Medulla oblongata (tissue), 1 donor: Measurements from ENCODE around the gene TEX35.

Experiments
- DNase-seq: peaks from one replicate; pipeline ENCODE4 v3.0.0-alpha.2; 2015; ENCODE audit errors: extremely low spot score

TEX35 gene

DNA sequence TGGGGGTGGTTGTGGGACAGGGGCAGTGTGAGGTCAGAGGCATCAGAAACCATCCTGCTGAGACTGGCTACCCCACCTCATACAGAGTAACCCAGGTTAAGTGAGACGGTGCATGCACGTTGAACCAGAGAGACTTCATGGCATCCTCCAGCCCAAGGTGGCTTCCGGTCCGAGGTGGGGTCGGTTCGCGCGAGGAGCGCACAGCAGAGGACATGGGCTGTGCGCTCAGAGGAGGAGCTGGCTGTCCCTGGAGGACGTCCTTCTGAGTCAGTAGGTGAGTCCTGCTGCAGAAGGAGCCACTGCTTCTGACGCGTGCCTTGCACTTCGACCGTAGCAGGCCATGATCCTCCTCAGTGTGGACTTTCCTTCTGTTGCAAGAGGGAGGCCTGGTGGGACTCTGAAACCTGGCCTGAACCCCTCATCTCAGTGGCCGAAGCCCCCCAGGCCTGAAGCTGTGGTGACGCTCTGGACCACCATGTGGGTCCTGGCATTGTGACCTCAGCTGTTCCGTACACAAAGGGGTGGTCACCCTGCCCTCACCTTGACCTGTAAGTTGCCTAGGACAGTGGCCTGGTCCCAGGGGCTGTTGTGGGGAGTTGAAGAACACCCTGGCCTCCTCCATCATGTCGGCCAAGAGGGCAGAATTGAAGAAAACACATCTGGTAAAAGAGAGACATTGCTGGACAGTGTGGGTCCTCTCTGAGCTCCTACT lies at the start of gene TEX35:
TEX35 (plus strand) TSS at position 544 of the 712 bp plus-strand sequence; CDS start at position 624, 80 bp downstream.
- DNase-seq: no peak

DNA sequence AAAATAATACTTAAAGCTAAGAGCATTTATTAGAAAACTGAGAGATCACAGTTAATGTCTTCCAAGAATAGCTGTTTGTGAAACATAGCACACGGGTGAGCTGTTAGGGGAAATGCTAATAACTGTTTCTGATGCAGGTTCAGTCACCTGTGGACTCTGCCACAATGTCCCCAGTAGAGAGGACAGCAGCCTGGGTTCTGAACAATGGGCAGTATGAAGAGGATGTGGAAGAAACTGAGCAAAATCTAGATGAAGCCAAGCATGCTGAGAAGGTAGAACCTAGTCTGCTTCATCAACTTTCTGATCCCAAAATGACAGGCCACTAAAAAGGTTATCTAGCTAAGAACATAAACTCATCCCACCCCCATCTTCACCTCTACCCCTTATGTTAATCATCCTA lies 48.8 kb upstream of the TEX35 start:
- no peak for DNase-seq

DNA sequence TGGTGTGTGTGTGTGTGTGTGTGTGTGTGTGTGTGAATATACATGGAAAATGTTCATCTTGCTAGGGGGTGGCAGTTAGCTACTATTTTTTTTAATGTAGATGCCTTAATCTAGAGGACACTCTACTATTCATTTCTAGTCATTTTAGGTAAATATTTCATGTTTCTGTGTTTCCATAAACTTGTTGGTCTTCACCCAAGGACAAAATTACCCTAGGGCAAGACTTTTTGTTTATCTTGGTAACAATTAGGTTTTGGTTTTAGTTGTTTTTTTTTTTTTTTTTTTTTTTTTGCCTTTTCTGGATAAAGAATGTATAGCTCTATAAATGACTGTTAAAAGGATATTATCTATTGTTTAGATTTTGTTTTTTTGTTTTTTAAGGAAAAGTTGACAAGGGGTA lies 48.3 kb upstream of the TEX35 start:
- DNase-seq: no peak

DNA sequence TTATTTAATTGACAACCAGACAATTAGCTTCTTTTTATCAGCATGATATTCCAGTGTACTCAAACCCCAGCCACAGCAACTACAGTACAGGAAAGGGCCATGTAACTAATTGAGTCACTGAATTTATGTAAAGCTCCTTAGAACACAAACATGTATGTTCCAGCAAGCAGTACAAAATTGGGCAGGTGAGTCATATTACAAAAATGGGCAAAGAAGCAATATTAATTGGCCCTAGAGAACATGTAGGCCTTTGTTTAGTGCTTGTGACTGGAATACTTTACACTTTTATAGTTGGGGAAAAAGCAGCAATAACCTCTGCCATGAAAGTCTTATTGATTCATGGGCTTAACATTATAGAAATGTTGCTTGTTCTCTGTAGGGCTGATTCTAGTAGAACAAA lies 47.9 kb upstream of the TEX35 start:
- DNase-seq: no peak

DNA sequence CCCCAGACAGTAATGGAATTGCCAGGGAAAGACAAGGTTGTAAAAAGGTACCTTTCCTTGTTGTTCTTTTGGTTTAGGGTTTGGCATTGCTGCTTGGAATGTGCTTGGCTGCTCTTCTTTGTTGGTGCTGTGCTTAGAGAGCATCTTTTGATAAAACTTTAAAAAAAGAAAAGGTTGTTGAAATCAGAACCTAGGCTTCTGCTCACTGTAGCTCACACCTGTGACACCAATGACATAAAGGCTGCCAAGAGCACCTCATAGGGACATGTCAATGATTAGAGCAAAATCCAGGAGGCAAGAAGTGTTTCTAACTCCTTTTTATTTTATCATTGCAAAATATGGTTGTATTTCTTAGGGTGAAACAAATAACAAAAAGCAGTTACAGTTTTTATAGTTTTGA lies 45.1 kb upstream of the TEX35 start:
- DNase-seq: no peak

DNA sequence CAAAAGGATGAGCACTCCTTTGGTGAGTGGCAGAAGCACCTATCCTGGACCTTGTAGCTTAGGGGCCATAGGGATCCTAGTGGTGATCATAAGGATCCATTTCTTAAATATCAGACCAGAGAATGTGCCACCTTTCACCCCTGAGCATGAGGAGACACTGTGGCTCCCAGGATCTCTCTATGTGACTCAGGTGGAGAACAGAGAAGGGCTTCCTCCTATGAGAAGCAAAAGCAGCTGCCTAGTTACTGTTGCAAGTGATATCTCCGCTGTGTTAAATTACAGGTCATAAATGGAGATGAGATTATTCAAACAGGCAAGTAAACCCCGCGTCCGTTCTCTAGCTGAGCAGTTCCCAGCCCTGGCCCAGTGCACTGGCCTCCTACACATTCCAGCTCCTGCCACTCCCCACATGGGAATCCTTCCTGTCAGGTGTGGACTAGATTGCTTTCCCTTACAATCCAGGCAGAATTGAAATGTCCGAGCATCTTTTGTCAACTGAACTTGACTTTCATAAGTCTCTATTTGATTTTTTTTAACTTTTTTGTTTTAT lies 42.4 kb upstream of the TEX35 start:
- no peak for DNase-seq

DNA sequence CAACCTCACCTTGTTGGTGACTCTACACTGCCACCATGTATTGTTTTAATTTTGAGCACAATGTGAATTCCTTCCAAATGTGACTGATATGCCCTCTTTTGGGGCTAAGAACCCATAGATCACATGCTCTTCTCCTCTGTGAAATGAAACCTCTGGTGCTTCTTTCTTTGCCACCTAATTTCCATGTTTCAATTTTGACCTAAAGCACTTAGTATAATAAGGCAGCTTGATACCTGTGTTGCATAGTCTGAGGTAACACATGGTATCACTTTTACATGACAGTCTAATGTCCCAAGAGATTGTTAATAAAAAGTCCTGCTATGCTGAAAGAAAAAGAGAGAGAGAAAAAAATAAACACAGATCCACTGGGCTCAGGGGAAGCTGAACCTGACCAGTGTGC lies 40.4 kb upstream of the TEX35 start:
- DNase-seq: no peak

DNA sequence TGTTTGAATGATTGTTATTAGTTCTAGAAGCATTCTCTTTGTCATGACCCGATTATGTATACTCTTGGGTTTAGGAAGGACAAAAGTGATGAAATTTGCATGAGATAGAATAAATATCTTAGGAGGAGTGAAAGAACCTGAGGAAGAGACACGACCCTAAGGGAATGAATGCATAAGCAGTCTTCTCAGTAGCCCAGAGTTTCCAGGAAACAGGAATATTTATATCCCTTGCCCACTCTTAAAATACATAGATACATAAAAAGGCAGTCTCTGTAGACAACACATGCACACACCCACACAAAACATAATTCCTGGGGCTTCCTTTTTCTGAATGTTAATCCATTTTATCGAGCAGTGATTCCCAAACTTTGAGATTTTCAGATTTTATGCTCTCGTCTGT lies 35.5 kb upstream of the TEX35 start:
- no peak for DNase-seq

DNA sequence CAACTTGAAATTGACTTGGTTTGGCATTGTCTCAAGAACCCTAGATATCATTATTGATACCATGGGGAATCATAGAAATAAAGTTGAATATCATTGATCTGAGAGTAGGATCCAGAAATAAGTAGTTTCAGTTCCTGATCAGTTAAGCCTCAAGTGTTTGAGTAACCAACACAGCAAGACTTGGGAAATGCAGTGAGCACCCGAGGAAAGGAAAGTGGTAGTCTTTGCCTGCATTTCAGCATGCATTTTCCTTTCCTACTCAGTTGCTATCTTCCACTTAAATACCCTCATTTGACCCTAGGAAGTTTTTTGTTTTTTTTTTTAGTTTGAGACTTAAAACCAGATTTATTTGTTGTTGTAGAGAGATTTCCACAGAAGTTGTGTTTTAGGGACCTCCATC lies 35.1 kb upstream of the TEX35 start:
- DNase-seq: no peak

DNA sequence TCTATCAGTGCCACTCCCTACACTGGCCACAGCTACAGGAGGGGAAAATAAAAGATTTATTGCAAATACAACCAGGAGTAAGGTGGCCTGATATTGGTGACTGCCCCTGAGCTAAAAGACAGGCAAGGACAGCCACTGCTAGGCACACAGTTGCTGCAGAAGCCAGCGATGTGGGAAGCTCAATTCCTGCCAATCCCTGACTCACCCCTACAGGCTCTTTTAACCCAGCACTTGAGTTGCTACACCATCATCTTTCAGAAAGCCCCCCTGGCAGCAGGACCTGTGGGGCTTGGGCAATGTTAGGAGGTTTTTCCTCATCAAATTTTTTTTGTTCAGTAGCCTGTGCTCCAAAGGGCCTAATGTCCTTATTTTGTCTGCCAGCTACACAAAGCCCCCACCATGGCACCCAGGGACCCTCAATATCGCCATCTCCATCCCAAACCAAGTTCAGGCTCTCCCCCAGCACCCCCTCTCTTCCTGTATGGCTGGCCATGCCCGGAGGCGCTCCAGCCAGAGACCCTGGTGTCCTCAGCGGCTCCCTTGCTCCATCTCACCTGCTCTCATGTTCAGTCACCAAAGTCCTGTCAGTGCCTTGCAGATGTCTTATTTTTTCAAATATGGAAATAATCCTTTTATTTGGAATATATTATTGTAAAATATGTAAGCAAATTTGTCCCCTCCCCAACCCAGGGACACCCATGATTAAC lies 29.5 kb upstream of the TEX35 start:
- no peak for DNase-seq

DNA sequence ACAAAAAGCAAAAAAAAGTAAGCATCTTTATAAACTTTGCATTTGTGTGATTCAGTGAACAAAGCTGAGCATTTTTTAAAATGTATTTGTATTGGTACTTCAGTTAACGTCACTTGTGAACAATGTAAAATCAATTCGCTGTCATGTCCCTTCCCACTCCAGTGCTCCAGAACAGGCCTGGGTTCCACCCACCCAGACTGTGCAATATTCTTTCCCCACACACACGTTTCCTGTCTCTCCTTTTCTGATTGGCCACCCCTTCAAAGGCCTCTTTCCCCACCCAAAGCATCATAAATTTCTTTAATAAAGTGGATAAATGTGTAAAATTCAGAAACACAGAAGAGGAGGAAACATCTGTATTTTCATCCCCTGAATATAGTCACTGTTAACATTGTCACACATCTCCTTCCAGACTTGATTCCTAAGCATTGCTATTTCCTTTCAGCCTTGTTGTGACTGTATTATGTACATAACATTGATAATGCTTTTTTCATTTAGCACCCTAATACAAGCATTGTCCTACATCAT lies 28.1 kb upstream of the TEX35 start:
- DNase-seq: no peak

DNA sequence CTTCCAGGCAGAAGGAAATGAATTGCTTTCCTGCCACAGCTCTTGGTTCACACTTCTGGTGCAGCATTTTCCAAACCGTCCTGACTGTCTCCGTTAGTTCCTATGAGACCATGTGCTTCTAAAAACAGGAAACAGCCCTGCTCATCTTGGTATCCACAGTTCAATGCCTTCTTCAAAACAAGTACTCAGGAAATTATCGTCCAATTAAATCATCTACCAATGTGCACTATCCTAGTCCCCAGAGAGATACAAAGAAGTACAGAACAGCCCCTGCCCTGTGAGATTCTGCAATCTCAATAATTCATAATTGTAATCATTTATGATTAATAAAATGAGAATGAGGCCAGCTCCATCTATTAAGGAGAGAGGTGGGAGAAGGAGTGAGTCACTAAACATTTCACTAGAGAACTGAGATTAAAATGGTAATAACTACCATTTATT lies 27.3 kb upstream of the TEX35 start:
- DNase-seq: no peak

DNA sequence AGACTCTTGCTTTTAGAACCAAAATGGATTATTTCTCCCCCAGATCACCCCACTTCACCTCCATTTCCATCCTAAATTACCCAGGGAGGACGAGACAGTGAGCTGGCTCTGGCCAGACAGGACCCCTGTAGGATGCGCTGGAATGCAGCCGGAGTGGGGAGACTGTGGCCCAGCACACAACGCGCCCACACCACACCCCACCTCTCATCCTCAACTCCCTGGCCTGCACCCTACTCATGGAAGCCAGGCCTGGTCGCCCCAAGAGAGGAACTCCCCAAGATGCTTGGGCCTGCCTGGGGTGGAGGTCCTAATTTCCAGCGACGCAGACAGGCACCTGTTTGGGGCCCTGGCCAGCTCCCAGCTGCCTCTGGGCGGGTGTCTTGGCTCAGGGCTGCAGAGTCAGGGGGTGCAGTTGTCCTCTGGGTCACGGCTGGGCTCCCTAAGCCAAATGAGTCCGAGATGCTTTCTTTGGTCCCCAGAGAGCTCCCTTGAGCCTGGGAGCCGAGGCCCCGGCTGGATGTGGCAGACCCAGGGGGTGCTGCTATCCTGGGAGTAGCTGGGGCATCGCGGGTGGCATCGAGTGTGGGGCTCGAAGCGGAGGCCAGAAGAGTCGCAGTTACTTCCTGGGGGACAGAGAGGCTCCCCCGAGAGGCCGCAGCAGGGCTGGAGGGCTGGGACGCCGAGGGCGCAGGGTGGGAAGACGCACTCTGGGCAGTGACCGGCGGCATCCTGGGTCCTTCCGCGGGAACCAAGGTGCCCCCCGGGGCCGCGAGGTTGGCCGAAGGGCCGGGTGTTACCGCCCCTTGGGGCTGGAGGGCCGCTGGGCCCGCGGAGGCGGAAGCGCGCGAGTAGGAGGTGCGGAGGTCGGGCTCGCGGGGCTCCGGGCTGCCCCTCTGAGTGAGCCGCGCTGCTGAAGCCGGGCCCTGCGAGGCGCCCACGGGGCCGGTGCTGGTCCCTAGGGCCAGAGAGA lies 26.5 kb upstream of the TEX35 start:
- no peak for DNase-seq

DNA sequence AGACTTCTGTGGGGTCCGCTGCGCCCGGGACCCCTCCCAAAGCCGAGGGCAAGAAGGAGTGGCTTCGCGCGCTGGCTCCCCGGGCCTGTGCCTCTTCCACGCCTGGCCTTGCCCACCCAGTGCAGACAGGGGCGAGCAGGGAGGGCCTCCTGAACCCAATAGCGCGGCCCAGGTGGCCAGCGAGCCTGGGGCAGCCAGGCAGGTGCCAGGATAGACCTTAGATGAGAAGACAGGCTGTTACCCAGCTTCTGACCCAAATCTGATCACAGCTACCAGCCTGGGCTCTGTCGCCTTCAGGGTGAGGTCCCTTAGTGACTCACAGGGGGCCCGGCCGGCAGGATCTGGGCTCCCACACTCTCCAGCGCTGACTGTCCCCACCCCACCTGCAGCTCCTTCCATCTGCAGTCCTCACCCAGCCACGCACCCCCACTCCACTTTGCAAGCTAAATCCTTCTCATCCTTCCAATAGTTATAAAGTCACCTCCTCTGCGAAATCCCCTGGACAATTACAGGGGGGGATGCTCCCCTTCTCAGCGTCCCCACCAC lies 25.8 kb upstream of the TEX35 start:
- no peak for DNase-seq

DNA sequence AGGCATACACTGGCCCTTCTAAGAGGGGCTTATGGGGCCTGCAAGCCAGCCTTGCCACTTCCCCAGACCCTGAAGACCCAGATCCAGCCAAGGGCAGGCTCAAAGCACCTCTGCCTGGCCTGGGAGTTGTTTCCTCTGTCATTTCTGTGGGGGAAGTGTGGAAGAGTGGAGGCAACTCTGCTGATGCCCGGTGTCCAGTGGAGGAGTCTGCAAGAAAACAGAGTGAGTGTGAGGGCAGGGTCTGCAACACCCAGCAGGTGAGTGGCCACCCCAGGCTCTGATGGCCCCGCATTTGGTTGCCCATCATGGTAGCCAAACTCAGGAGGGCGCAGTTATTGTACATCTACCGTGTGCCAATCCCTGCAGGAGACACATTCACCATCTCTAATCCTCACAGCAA lies 24.5 kb upstream of the TEX35 start:
- DNase-seq: no peak

DNA sequence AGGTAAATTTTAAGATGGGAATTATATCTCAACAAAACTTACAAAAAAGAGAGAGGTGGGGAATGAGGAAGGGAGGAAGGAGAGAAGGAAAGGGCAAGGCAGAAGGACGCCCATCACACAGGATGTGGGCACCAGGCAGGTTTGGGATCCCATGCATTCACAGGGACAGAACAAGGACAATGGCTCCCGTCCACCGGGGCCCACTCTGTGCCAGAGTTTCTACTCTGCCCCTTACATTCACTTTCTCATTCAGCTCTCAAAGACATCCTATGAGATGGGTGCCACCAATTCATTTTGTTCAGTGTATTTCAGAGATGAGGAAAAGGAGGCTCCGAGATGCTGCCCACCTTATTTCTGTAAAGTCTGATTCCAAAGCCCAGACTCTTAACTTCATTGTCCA lies 23.5 kb upstream of the TEX35 start:
- DNase-seq: no peak

DNA sequence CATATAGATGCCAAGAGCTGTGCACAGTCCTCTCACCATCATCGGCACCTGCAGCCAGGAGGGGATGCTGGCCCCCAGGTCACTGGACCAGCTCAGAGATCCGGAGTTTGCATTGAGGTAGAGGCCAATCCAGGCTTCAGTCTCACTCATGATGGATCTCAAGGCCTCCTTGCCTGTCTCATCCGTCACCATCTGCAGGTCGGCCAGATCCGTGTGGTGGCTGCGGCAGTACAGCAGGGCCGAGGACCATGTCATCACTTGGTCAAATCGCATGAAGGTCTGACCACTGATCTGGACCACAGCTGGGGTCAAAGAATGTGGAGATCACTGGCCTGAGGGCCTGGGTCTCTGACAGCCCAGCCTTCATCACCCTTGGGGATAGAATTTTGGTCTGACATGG lies 22.8 kb upstream of the TEX35 start:
- no peak for DNase-seq

DNA sequence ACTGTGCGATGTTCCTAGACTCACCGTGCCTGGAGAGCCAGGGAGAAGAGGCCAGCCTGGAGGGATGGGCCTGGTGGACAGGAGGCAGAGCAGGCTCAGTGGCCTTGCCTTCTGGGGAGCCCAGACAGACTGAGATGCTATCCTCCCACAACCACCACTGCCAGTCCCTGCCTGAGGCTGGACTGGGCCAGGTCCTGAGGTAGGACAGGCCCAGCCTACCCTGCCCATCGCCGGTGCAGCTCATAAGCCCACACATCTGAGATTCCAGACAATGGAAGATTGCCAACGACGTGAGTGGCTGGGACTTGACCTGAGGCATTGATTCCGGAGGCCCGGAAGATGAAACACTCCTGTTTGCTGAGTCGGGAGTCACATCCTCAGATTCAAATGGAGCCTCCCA lies 21.9 kb upstream of the TEX35 start:
- DNase-seq: no peak

DNA sequence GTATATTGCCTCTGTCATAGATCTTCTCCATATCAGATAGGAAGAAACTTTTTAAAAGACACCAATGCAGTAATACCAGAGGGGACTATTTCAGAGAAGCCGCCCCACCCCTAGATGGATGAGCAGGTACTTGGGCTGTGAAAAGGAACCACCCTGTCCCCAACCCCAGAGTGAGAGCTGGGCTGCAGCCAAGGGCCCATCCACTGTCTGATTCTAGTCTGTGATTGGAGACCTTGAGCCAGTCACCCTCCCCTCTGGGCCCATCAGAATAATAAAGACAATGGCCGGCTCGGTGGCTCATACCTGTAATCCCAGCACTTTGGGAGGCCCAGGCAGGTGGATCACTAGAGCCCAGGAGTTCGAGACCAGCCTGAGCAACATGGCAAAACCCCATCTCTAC lies 21.2 kb upstream of the TEX35 start:
- DNase-seq: no peak

DNA sequence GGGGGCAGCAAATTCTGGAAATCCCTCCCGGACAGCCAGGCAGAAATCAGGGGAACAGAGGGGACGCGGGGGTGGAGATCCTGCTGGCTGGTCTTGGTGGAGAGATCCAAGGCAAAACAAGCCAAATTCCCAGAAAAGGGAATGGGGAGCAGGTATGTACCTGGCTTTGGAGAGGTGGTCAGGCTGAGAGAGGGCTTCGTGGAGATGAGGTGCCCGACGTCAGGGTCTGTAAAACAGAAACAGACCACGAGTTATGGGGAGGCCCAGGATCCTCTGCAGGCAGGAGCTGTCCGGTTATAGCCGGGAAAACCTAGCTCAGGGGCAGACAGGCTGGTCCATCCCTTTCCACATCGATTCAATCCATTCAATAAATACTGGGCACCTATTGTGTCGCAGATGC lies 20.6 kb upstream of the TEX35 start:
- no peak for DNase-seq

DNA sequence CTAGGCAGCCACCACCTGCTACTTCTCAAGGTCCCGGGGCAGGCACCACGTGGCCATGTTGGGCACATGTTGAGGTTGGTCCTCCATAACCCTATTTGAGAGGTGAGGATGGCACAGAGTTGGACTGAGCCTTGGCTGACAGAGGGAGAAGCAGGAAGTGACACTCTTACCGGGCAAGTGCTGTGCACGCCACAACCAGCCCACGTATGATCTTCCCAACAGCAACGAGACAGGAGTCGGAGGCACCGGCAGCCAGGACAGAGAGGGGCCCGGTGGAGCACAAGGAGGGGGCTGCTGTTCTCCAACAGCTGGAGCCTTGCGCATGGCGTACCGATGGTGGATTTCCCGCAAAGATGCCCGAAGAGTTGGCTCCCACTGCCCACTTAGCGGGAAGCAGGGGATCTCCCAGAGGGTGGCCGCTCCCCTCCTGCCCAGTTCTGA lies 19.6 kb upstream of the TEX35 start:
- no peak for DNase-seq

DNA sequence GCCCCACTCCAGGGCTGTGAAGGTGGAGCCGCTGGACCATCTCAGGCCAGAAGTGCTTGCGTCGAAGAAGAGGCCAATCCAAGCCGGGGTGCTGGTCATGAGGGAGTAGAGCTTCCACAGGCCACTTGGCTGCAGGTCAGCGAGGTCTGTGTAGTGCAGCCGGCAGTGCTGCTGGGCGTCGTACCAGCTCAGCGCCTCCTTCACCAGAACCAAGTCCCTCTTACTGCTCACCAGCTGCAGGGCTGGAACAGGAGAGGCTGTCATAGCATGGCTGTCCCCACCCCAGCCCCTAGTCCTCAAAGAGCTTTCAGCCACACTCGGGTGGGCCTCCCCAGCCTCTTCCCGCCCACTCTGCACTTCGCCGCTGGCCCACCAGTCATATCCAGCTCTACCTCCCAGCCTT lies 18.3 kb upstream of the TEX35 start:
- no peak for DNase-seq
